Mucosa of rectum (tissue), 2 donors: ENCODE results near the gene ACSS1.

Experiments
- H3K27ac ChIP-seq, 2 donors: one replicate each; pipeline ENCODE4 v1.7.0; 2013; ENCODE audit warnings: inconsistent platforms in 2 of 2, low read depth in 2 of 2, low read length in 2 of 2
- H3K27me3 ChIP-seq, 2 donors: one replicate each; pipeline ENCODE4 v1.7.0; 2013; ENCODE audit warnings: low read length in 2 of 2; ENCODE audit not compliant: control insufficient read depth in 2 of 2, insufficient read depth in 2 of 2
- H3K36me3 ChIP-seq, 2 donors: one replicate each; pipeline ENCODE4 v1.7.0; 2013; ENCODE audit warnings: low read length in 2 of 2; ENCODE audit not compliant: control insufficient read depth in 2 of 2, insufficient read depth in 2 of 2
- H3K4me1 ChIP-seq, 2 donors: one replicate each; pipeline ENCODE4 v1.7.0; 2013; ENCODE audit warnings: low read length in 2 of 2, mild to moderate bottlenecking in 1 of 2; ENCODE audit not compliant: control insufficient read depth in 2 of 2, insufficient read depth in 2 of 2
- H3K4me3 ChIP-seq, 2 donors: one replicate each; pipeline ENCODE4 v1.7.0; 2013; ENCODE audit warnings: low read length in 2 of 2
- H3K9ac ChIP-seq, 2 donors: one replicate each; pipeline ENCODE4 v1.7.0; 2013; ENCODE audit warnings: low read length in 2 of 2, low read depth in 1 of 2, mild to moderate bottlenecking in 1 of 2
- H3K9me3 ChIP-seq, 2 donors: one replicate each; pipeline ENCODE4 v1.7.0; 2013; ENCODE audit warnings: low read length in 2 of 2; ENCODE audit not compliant: control insufficient read depth in 2 of 2
- donor health status: healthy.
- donor health status: Normal muscosa, but diverticular disease.

ACSS1 gene

GRCh38 chr20:25061103-25061799 is 3.3 kb upstream of the ACSS1 start:
- no peaks in the 10 kb centered on the region for H3K36me3 ChIP-seq
- no peaks in the 10 kb centered on the region for H3K9me3 ChIP-seq
- H3K4me3 ChIP-seq: no peak overlapping the region
- no peak overlapping the region for H3K27ac ChIP-seq
- no peak overlapping the region for H3K9ac ChIP-seq
- peaks cover 17 to 24% of the 10 kb centered on the region in 2 donors for H3K4me1 ChIP-seq
- H3K27me3 ChIP-seq: no peaks in the 10 kb centered on the region

DNA sequence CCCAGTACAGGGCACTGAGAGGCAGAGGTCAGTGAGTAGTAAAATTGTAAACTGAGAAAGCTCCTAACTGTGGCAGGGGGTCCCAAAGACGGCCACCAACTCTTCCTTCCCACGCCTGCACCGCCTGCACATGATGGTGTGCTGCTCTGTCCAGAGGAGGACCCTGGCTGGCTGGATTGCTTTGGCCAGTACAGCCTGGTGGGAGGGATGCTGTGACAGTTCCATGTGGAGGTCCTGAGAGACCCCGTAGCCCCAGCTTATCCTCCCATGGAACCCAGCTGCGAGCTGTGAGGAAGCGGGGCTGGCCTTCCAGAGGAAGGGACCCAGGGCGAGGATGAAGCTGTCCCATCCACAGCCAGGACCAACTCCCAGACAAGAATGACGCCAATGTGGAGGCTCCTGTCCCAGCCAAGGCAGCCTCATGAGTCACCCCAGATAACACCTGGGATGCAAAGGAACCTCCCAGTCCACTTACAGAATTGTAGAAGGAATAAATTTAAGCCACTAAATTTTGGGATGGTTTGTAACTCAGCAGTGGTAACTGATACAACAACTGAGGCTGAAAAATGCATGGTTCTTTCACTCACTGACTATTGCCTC is 2.0 kb upstream of the ACSS1 start:
- no peaks in the 10 kb centered on the region for H3K27me3 ChIP-seq
- peaks cover 0 to 2% of the 10 kb centered on the region in 2 donors for H3K36me3 ChIP-seq
- no peak overlapping the region for H3K9ac ChIP-seq
- peaks cover 21 to 30% of the 10 kb centered on the region in 2 donors for H3K4me1 ChIP-seq
- H3K27ac ChIP-seq: no peak overlapping the region
- no peak overlapping the region for H3K4me3 ChIP-seq
- H3K9me3 ChIP-seq: no peaks in the 10 kb centered on the region

GRCh38 chr20:25058847-25059810 is 1.2 kb upstream of the ACSS1 start:
- H3K27me3 ChIP-seq: no peaks in the 10 kb centered on the region
- H3K9ac ChIP-seq: peak overlapping the region; percentile 87 to 93
- peak overlapping the region; percentile 67 to 87 for H3K4me3 ChIP-seq
- H3K9me3 ChIP-seq: no peaks in the 10 kb centered on the region
- peaks cover 28 to 33% of the 10 kb centered on the region in 2 donors for H3K4me1 ChIP-seq
- peaks cover 0 to 4% of the 10 kb centered on the region in 2 donors for H3K36me3 ChIP-seq
- peak overlapping the region; percentile 91 to 94 for H3K27ac ChIP-seq

- Histone ChIP-seq H3K36me3 (peaks cover 0 to 4% of the 10 kb centered on the region in 2 donors), H3K4me1 (peaks cover 34 to 39% of the 10 kb centered on the region in 2 donors), H3K27me3 (no peaks in the 10 kb centered on the region), H3K9me3 (no peaks in the 10 kb centered on the region), H3K9ac (peak overlapping the region; percentile 87 to 93), H3K27ac (peak overlapping the region; percentile 91 to 94), H3K4me3 (peak overlapping the region; percentile 67 to 87)
Observed at GRCh38 chr20:25057234-25058050, 497 bp downstream of the ACSS1 start.

DNA sequence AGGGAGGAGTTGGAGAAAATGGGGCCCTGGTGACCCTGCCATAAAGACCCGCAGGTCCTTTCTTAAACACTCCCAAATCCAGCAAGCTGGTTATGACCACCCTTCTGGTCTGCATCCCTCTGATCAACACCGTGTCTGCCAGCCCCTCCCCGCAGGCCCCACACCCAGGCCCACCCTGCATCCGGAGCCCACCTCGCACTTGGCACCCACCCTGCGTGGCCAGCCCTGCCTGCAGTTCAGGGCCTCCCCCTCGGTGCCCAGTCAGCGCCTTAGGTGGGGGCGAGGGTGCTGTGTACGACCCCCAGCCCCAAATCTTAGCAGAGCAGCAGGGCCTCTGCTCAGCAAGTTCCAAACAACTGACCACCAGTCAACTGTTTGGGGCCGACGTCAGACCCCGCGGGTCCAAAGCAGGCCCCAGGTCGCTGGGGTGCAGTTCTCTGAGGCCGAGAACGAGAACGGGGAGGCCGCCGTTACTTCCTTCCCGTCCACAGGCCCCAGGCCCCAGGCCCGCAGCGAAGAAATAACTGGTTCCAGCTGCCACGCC is 1.2 kb downstream of the ACSS1 start:
- H3K4me1 ChIP-seq: peaks cover 34 to 44% of the 10 kb centered on the region in 2 donors

GRCh38 chr20:25055711-25056495 is 2.0 kb downstream of the ACSS1 start:
- peak overlapping the region; percentile 91 to 94 for H3K27ac ChIP-seq
- H3K4me1 ChIP-seq: peaks cover 34 to 44% of the 10 kb centered on the region in 2 donors
- peak overlapping the region in 1 of 2 donors; percentile 93 for H3K9ac ChIP-seq
- H3K36me3 ChIP-seq: peaks cover 5 to 10% of the 10 kb centered on the region in 2 donors
- no peaks in the 10 kb centered on the region for H3K9me3 ChIP-seq
- no peaks in the 10 kb centered on the region for H3K27me3 ChIP-seq
- peak overlapping the region; percentile 67 to 87 for H3K4me3 ChIP-seq

More for the DNA sequence above, 1.2 kb downstream of the ACSS1 start:
- H3K36me3 ChIP-seq: peaks cover 0 to 4% of the 10 kb centered on the region in 2 donors
- no peaks in the 10 kb centered on the region for H3K27me3 ChIP-seq
- H3K27ac ChIP-seq: peak overlapping the region; percentile 91 to 94
- peak overlapping the region; percentile 87 to 93 for H3K9ac ChIP-seq
- H3K4me3 ChIP-seq: peak overlapping the region; percentile 67 to 87
- H3K9me3 ChIP-seq: no peaks in the 10 kb centered on the region

GRCh38 chr20:25054995-25055629 is 2.8 kb downstream of the ACSS1 start:
- Histone ChIP-seq H3K4me1 (peaks cover 34 to 46% of the 10 kb centered on the region in 2 donors), H3K4me3 (peak overlapping the region in 1 of 2 donors; percentile 33), H3K9me3 (no peaks in the 10 kb centered on the region), H3K27ac (peak overlapping the region; percentile 91 to 94), H3K36me3 (peaks cover 5 to 11% of the 10 kb centered on the region in 2 donors), H3K27me3 (no peaks in the 10 kb centered on the region), H3K9ac (no peak overlapping the region)

DNA sequence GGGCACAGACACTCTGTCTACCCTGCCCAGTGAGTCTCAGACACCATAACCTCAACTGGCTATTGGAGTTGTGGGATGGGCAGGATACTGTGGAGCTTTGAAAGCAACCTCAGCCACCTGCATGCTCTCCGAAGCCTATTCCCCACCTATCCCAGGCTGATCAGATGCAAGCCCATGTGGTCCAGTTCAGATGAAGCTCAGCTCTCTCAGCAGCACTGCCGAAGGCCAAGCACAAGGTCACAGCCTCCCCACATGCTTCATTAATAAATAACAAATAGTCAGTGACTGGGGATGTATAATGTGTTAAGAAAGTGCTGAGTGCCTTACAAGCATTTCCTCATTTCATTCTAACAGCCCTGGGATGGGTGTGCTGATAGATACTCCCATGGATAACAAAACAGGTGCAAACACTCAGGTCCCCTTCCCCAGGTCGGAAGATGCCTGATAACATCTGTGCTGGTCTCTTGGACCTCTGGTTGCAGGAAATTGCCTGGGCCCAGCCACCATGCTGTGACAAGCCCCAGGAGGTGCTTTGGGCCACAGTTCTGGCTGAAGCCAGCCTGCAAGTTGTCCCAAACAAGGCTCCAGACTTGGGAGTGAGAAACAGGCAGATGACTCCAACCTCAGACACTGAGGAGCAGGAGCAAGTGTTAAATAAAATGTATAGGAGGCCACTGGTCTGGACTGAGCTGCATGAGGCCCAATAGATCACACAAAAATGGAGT is 3.7 kb downstream of the ACSS1 start:
- H3K9me3 ChIP-seq: no peaks in the 10 kb centered on the region
- peak overlapping the region in 1 of 2 donors; percentile 11 for H3K4me3 ChIP-seq
- no peaks in the 10 kb centered on the region for H3K27me3 ChIP-seq
- peaks cover 5 to 11% of the 10 kb centered on the region in 2 donors for H3K36me3 ChIP-seq
- peak overlapping the region in 1 of 2 donors; percentile 11 for H3K9ac ChIP-seq
- H3K27ac ChIP-seq: peak overlapping the region; percentile 18 to 69
- H3K4me1 ChIP-seq: peaks cover 34 to 51% of the 10 kb centered on the region in 2 donors
